GM12864 (cell line): Measurements from ENCODE around the gene ILDR1.

Source experiments
- DNase-seq: peaks from one replicate; pipeline ENCODE4 v3.0.0-alpha.2; 2011; ENCODE audit warnings: low read depth
- H3K4me3 ChIP-seq: 2 replicates; pipeline ENCODE4 v1.5.1; 2011; ENCODE audit warnings: mild to moderate bottlenecking, low read depth, low read length, control low read depth
- TF ChIP-seq, protein P1 (sequence below): IDR thresholded peaks from 2 replicates; pipeline ENCODE4 v1.5.1; 2011; ENCODE audit warnings: low read depth, mild to moderate bottlenecking, moderate library complexity, low read length, control low read depth, inconsistent platforms; ENCODE audit errors: missing control alignments

Gene ILDR1

DNA sequence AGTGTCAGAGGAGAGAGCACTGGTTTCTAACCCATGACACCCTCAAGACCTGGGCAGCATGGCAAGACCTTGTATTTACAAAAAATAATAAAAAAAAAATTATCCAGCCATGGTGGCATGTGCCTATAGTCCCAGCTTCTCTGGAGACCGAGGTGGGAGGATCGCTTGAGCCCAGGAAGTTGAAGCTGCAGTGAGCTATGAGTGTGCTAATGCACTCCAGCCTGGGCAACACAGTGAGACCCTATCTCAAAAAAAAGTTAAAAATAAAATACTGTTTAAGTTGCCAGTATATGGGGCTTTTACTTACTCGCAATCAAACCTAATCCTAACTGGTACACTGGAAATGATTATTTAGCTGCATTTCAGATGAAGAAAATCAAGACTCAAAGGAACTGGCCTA is 20.2 kb downstream of the ILDR1 start:
- TF ChIP-seq, protein P1, sequence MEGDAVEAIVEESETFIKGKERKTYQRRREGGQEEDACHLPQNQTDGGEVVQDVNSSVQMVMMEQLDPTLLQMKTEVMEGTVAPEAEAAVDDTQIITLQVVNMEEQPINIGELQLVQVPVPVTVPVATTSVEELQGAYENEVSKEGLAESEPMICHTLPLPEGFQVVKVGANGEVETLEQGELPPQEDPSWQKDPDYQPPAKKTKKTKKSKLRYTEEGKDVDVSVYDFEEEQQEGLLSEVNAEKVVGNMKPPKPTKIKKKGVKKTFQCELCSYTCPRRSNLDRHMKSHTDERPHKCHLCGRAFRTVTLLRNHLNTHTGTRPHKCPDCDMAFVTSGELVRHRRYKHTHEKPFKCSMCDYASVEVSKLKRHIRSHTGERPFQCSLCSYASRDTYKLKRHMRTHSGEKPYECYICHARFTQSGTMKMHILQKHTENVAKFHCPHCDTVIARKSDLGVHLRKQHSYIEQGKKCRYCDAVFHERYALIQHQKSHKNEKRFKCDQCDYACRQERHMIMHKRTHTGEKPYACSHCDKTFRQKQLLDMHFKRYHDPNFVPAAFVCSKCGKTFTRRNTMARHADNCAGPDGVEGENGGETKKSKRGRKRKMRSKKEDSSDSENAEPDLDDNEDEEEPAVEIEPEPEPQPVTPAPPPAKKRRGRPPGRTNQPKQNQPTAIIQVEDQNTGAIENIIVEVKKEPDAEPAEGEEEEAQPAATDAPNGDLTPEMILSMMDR: no peak
- H3K4me3 ChIP-seq: no peak overlapping the region
- DNase-seq: no peak

GRCh38 chr3:122000936-122001605 is 21.0 kb downstream of the ILDR1 start:
- TF ChIP-seq, protein P1: no peak
- DNase-seq: no peak
- no peak overlapping the region for H3K4me3 ChIP-seq

- H3K4me3 ChIP-seq: no peak overlapping the region
- TF ChIP-seq, protein P1: no peak
- no peak for DNase-seq
These were observed 22.1 kb downstream of the ILDR1 start for GRCh38 chr3:121999931-122000330.

DNA sequence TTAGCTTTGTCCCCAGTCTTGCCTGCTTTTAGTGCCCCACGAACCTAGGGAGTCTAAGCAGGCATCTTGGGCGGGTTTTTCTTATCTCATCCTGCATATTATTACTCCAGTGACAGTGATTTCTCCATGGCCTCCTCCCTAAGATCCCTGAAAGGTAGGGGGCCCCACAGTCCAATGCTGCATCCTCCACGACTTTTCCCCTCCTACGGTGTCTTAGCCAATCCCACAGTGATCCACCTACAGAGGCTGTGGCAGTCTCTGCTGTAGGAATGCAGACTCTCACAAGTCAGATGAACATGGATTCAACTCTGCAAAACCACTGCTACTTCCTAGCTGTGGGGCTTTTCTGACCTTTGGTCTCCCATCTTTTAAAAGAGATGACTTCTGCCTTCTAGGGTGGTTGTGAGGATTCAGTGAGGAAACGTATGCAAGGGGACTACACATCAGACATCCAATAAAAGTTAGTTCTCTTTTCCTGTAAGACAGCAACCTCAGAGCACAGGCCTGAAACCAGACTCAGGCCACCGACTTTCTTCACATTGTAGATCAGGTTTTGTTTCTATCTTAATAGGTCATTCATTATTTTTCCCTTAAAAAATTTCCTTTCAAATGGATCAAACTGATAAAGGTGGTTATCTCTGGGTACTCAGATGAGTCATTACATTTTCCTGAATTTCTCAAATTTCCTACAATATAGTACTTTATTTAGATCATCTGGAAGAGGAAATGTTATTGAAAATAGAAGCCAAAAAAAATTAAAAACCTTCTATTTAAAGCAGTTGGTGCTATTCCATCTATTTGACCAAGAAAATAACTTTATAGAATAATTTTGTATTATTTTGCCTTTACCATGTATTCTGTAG is 23.2 kb downstream of the ILDR1 start:
- DNase-seq: no peak
- TF ChIP-seq, protein P1: no peak
- no peak overlapping the region for H3K4me3 ChIP-seq

DNA sequence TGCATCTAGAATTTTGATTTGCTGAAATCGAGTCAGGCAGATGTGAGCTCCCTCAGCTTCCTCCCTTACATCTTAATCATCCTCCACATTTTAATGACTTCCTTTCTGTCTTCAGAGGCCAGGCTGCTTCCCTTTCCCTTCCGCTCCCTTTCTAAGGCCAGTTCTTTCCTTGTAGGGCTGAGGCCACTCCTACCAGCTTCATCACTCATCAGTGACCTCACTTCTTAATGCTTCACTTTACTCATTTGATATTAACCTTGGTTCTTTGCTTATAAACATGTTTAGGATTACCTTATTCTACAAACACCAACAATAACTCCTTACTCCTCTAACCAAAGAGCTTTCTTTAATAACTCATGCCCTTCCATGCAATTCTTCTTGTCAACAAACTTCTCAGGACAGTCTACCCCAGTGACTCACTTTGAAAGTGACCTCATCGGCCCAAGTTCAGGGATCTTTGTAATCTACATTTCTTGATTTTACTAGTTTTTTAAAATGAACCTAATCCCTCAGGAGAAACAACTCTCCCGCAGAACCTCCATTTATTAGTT is 23.9 kb downstream of the ILDR1 start:
- no peak overlapping the region for H3K4me3 ChIP-seq
- DNase-seq: no peak
- TF ChIP-seq, protein P1: no peak

DNA sequence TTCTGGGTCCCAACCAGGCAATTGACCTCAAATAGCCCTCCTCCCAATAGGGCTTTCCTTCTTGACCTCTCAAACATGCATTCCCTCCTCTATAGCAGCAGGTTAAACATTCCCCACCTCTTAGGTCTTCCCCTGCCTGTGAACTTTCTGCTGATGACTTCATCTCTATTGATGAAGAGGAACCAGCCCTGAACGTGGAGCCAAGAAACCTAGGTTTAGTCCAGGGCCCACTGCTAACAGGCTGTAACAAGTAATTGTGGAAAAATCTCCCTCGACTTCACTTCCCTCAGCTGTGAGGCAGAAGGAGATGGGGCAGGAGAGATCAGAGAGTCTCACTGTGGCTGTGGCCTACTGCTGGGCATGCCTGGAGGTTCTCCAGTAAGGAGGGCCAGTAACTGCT is 24.7 kb downstream of the ILDR1 start:
- DNase-seq: no peak
- H3K4me3 ChIP-seq: no peak overlapping the region
- TF ChIP-seq, protein P1: no peak
